ENCODE results near the gene RGL2. TPM values are rescaled to one million over a fixed set of nuclear protein-coding genes. Genes with fewer than 3 reads are reported as not detected.
A peak's percentile ranks its signal among the peaks of the same experiment; 100 is the strongest.

Gene RGL2
- polyA plus RNA-seq, 3 donors = 14.9 to 145 (median 15.5) TPM

DNA sequence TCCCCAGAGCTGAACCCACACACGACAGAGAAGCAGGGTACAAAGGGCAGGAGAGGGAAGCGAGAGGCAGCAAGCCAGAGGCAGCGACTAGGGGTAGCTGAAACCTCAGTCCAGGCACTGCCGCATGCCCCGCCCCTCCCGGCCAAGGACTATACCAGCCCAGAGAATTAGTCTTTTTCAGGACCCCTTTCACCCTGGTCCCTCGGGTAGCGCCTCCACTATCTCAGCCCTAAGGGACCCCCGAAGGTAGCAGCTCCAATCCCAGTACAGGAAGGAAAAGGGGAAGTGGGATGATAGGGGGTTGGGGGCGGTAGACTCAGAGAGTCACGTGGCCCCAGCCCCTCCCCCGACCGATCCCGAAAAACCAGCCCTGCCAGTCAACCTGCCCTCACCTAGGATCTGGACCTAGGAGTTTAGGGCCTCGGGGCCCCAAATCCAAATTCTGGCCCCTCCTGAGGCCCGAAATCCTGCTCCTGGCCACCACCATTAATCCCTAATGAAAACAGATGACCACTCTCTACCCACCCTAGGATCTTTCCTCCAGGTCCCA lies 1.3 kb downstream of the RGL2 start:
- DNase-seq = peak in 2 of 3 donors; percentile 15 to 25
- Histone ChIP-seq H4K20me1 (ENCODE audit: insufficient read depth, low read length) (peaks cover 75% of the 10 kb centered on the region), H3K79me2 (ENCODE audit: insufficient read depth, low read length) (peaks cover 72% of the 10 kb centered on the region), H3K4me2 (replicated peaks; ENCODE audit: extremely low read depth, low read length, poor library complexity, severe bottlenecking) (peak overlapping the region; percentile 99), H3K27me3 (ENCODE audit: control insufficient read depth in 2 of 2, insufficient read depth in 2 of 2, low read length in 2 of 2) (no peaks in the 10 kb centered on the region), H3K27ac (ENCODE audit: low read depth in 1 of 2, low read length in 2 of 2) (peak overlapping the region; percentile 94 to 98), H3K36me3 (replicated peaks in 1 of 2; ENCODE audit: control insufficient read depth in 1 of 2, insufficient read depth in 2 of 2, low read length in 2 of 2) (peaks cover 46 to 62% of the 10 kb centered on the region in 2 donors), H2AFZ (ENCODE audit: insufficient read depth, low read depth, low read length, poor library complexity, severe bottlenecking) (peak overlapping the region; percentile 50), H3K4me1 (ENCODE audit: control insufficient read depth in 1 of 2, insufficient read depth in 2 of 2, low read length in 2 of 2) (peaks cover 34 to 36% of the 10 kb centered on the region in 2 donors), H3K9ac (ENCODE audit: insufficient read depth, low read length, poor library complexity, severe bottlenecking) (peak overlapping the region; percentile 78), H3K9me3 (replicated peaks in 1 of 2; ENCODE audit: control insufficient read depth in 1 of 2, insufficient read depth in 1 of 2, low read length in 2 of 2) (no peaks in the 10 kb centered on the region), H3K4me3 (replicated peaks in 1 of 3; ENCODE audit: low read depth in 2 of 3, low read length in 3 of 3) (peak overlapping the region; percentile 75 to 95 (median 83))
- H3K4me1 Mint-ChIP-seq = peaks cover 44% of the 10 kb centered on the region
- intact Hi-C loops (cut with micrococcal nuclease) = loop anchor here (5.0 to 10.0 kb wide), 2 partner anchors 95 to 97 kb away; partner anchors contain the start of genes HSD17B8 (in 1 of the 2), KIFC1 (in 1 of the 2), RXRB (in 1 of the 2) and SLC39A7 (in 1 of the 2)
- peaks cover 0 to 6% (median 0%) of the 10 kb centered on the region in 7 donors for H3K9me3 Mint-ChIP-seq
- peak overlapping the region; percentile 100 for H3K4me3 Mint-ChIP-seq
- peaks cover 47 to 61% of the 10 kb centered on the region in 2 donors for H3K36me3 Mint-ChIP-seq
- H3K27me3 Mint-ChIP-seq (ENCODE audit: low read depth in 3 of 3) = peaks cover 0 to 3% (median 0%) of the 10 kb centered on the region in 3 donors
- H3K27ac Mint-ChIP-seq = peak overlapping the region; percentile 88 to 100 (median 100)
- TF ChIP-seq, protein P1, sequence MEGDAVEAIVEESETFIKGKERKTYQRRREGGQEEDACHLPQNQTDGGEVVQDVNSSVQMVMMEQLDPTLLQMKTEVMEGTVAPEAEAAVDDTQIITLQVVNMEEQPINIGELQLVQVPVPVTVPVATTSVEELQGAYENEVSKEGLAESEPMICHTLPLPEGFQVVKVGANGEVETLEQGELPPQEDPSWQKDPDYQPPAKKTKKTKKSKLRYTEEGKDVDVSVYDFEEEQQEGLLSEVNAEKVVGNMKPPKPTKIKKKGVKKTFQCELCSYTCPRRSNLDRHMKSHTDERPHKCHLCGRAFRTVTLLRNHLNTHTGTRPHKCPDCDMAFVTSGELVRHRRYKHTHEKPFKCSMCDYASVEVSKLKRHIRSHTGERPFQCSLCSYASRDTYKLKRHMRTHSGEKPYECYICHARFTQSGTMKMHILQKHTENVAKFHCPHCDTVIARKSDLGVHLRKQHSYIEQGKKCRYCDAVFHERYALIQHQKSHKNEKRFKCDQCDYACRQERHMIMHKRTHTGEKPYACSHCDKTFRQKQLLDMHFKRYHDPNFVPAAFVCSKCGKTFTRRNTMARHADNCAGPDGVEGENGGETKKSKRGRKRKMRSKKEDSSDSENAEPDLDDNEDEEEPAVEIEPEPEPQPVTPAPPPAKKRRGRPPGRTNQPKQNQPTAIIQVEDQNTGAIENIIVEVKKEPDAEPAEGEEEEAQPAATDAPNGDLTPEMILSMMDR (IDR thresholded peaks at IDR 0.05) = no peak
- 2% methylated on average over 11 of the region's 16 CpGs for WGBS (ENCODE audit: insufficient coverage)

DNA sequence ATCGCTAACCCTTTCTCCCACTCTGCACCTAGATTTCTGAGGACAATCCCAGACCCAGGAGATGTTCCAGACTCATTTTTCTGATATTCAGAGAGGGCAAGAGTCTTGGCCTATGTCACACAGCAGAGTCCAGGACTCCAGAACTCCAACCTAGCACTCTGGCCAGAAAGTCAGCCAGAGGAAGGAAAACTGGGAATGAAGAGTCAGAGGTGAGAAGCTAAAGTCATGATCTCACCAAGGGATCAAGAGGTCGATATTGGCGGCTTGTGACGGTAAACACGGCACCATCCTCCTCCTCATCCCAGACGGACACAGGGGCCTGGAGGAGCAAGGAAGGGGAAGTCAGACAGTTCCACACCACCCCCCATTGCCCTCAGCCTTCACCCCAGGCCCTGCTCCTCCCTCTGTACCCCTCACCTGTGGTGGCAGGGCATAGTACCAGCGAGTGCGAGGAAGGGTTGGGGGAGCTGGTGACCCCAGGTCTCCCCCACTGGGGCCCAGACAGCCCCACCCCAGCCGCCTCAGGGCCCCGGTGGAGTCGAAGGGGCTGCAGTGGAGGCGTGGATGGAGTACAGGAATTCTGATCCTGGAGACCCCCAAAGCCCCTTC lies 1.8 kb downstream of the RGL2 start:
- peaks cover 42% of the 10 kb centered on the region for H3K4me1 Mint-ChIP-seq
- H3K27ac Mint-ChIP-seq = peak overlapping the region; percentile 60 to 100 (median 99)
- Histone ChIP-seq H3K27me3 (ENCODE audit: control insufficient read depth in 2 of 2, insufficient read depth in 2 of 2, low read length in 2 of 2) (no peaks in the 10 kb centered on the region), H3K9ac (ENCODE audit: insufficient read depth, low read length, poor library complexity, severe bottlenecking) (peak overlapping the region; percentile 78), H3K4me1 (ENCODE audit: control insufficient read depth in 1 of 2, insufficient read depth in 2 of 2, low read length in 2 of 2) (peaks cover 34 to 36% of the 10 kb centered on the region in 2 donors), H4K20me1 (ENCODE audit: insufficient read depth, low read length) (peaks cover 75% of the 10 kb centered on the region), H3K36me3 (replicated peaks in 1 of 2; ENCODE audit: control insufficient read depth in 1 of 2, insufficient read depth in 2 of 2, low read length in 2 of 2) (peaks cover 52 to 62% of the 10 kb centered on the region in 2 donors), H2AFZ (ENCODE audit: insufficient read depth, low read depth, low read length, poor library complexity, severe bottlenecking) (peak overlapping the region; percentile 50), H3K9me3 (replicated peaks in 1 of 2; ENCODE audit: control insufficient read depth in 1 of 2, insufficient read depth in 1 of 2, low read length in 2 of 2) (no peaks in the 10 kb centered on the region), H3K27ac (ENCODE audit: low read depth in 1 of 2, low read length in 2 of 2) (peak overlapping the region; percentile 94 to 98), H3K4me2 (replicated peaks; ENCODE audit: extremely low read depth, low read length, poor library complexity, severe bottlenecking) (peak overlapping the region; percentile 99), H3K4me3 (replicated peaks in 1 of 3; ENCODE audit: low read depth in 2 of 3, low read length in 3 of 3) (peak overlapping the region; percentile 75 to 95 (median 83)), H3K79me2 (ENCODE audit: insufficient read depth, low read length) (peaks cover 68% of the 10 kb centered on the region)
- no peak for DNase-seq
- peaks cover 0 to 6% (median 0%) of the 10 kb centered on the region in 7 donors for H3K9me3 Mint-ChIP-seq
- 50% methylated on average over 2 of the region's 12 CpGs for WGBS (ENCODE audit: insufficient coverage)
- peaks cover 53 to 61% of the 10 kb centered on the region in 2 donors for H3K36me3 Mint-ChIP-seq
- peaks cover 0 to 3% (median 0%) of the 10 kb centered on the region in 3 donors for H3K27me3 Mint-ChIP-seq (ENCODE audit: low read depth in 3 of 3)
- intact Hi-C loops (cut with micrococcal nuclease) = loop anchor here (5.0 to 10.0 kb wide), 2 partner anchors 95 to 98 kb away; partner anchors contain the start of genes HSD17B8 (in 1 of the 2), KIFC1 (in 1 of the 2), RXRB (in 1 of the 2) and SLC39A7 (in 1 of the 2)
- TF ChIP-seq, protein P1 (IDR thresholded peaks at IDR 0.05) = no peak
- H3K4me3 Mint-ChIP-seq = peak overlapping the region; percentile 100

Data from CD14-positive monocyte (primary cell).